HK-2 (cell line): ENCODE data around the gene OTOA.
"Not testable (repeated sequence)": the region's sequence is repeated elsewhere in the genome, so short reads cannot be mapped to it uniquely, and the experiment has no call there.

Experiments used
- DNase-seq: peaks from one replicate; pipeline ENCODE4 v3.0.0-alpha.2; 2018; ENCODE audit not compliant: unreplicated experiment

OTOA gene

GRCh38 chr16:21663889-21664647 is at the start of gene OTOA:
Gene OTOA, plus strand, starts transcription at chr16:21663968. Its CDS starts 14,547 bp downstream, at chr16:21678515.
- DNase-seq, result no peak

- no peak for DNase-seq
Measured at GRCh38 chr16:21614896-21615295, 48.9 kb upstream of the OTOA start.

- no peak for DNase-seq
Measured at GRCh38 chr16:21617607-21618006, 46.2 kb upstream of the OTOA start.

- no peak for DNase-seq
Measured at GRCh38 chr16:21618281-21618680, 45.5 kb upstream of the OTOA start.

GRCh38 chr16:21619765-21620425 is 43.9 kb upstream of the OTOA start:
- no peak for DNase-seq

GRCh38 chr16:21620592-21620991 is 43.2 kb upstream of the OTOA start:
- DNase-seq, result no peak

GRCh38 chr16:21622545-21622944 is 41.2 kb upstream of the OTOA start:
- DNase-seq, result no peak

GRCh38 chr16:21625026-21625425 is 38.7 kb upstream of the OTOA start:
- no peak for DNase-seq

GRCh38 chr16:21626659-21627277 is 37.0 kb upstream of the OTOA start:
- no peak for DNase-seq

GRCh38 chr16:21628121-21628726 is 35.5 kb upstream of the OTOA start:
- DNase-seq, result no peak

GRCh38 chr16:21628772-21629171 is 35.0 kb upstream of the OTOA start:
- no peak for DNase-seq

GRCh38 chr16:21629616-21630539 is 33.9 kb upstream of the OTOA start:
- not testable (repeated sequence) for DNase-seq

- not testable (repeated sequence) for DNase-seq
Measured at GRCh38 chr16:21630866-21631265, 32.9 kb upstream of the OTOA start.

- DNase-seq, result not testable (repeated sequence)
Measured at GRCh38 chr16:21631376-21631775, 32.4 kb upstream of the OTOA start.

GRCh38 chr16:21631951-21632575 is 31.7 kb upstream of the OTOA start:
- DNase-seq, result not testable (repeated sequence)

GRCh38 chr16:21634216-21634615 is 29.6 kb upstream of the OTOA start:
- no peak for DNase-seq

GRCh38 chr16:21635694-21636093 is 28.1 kb upstream of the OTOA start:
- DNase-seq, result not testable (repeated sequence)

GRCh38 chr16:21637032-21637968 is 26.5 kb upstream of the OTOA start:
- DNase-seq, result no peak

- no peak for DNase-seq
Measured at GRCh38 chr16:21638573-21638975, 25.2 kb upstream of the OTOA start.

GRCh38 chr16:21639493-21639892 is 24.3 kb upstream of the OTOA start:
- no peak for DNase-seq
